Heart right ventricle (tissue), 16 donors: Measurements from ENCODE around the gene DHRS1. TPM values are rescaled to one million over a fixed set of nuclear protein-coding genes. Genes with fewer than 3 reads are reported as not detected.

ENCODE experiments used
- ATAC-seq, 8 donors: fragments of 200-7000 bp; cut with Tn5 transposase; one replicate each; pipeline ENCODE4 v1.9.1; 2020; ENCODE audit warnings: mild to moderate bottlenecking in 8 of 8, moderate library complexity in 8 of 8, moderate number of reproducible peaks in 1 of 8
- DNase-seq, 2 donors: peaks; one replicate each; pipeline ENCODE4 v3.0.0-alpha.2; 2020
- H3K27ac ChIP-seq, 10 donors: fragments of 200-600 bp; sonication (generic) in 2 of 10; one replicate each; pipeline versions ENCODE4 v1.5.0 to v1.8.0; 2020 to 2022; ENCODE audit warnings: mild to moderate bottlenecking in 3 of 10
- H3K27me3 ChIP-seq, 7 donors: fragments of 200-600 bp; one replicate each; pipeline ENCODE4 v1.8.0; 2021 to 2022; ENCODE audit warnings: mild to moderate bottlenecking in 2 of 7
- H3K36me3 ChIP-seq, 9 donors: fragments of 200-600 bp; sonication (generic) in 1 of 9; one replicate each; pipeline versions ENCODE4 v1.5.0 to v1.8.0; 2020 to 2022; ENCODE audit warnings: mild to moderate bottlenecking in 2 of 9
- H3K4me1 ChIP-seq, 9 donors: fragments of 200-600 bp; sonication (generic) in 1 of 9; one replicate each; pipeline versions ENCODE4 v1.5.0 to v1.8.0; 2020 to 2022; ENCODE audit warnings: mild to moderate bottlenecking in 4 of 9
- H3K4me3 ChIP-seq, 10 donors: fragments of 200-600 bp; sonication (generic) in 2 of 10; one replicate each; pipeline versions ENCODE4 v1.5.0 to v1.8.0; 2020 to 2022; ENCODE audit warnings: mild to moderate bottlenecking in 7 of 10, moderate library complexity in 2 of 10
- H3K9me3 ChIP-seq, 11 donors: fragments of 200-600 bp in 10 of 11; sonication (generic) in 2 of 11; one replicate each; pipeline versions ENCODE4 v1.5.0 to v1.8.0; 2013 to 2022; ENCODE audit warnings: mild to moderate bottlenecking in 2 of 11, control low read depth in 1 of 11, moderate library complexity in 1 of 11
- CTCF ChIP-seq, 9 donors: fragments of 200-600 bp; sonication (generic) in 2 of 9; IDR thresholded peaks; one replicate each; pipeline versions ENCODE4 v1.5.0 to v1.8.0; 2021 to 2022; ENCODE audit warnings: antibody characterized with exemption in 9 of 9, mild to moderate bottlenecking in 5 of 9, moderate library complexity in 1 of 9
- WGBS, 2 donors: extraction: QIAGEN DNeasy Blood & Tissue Kit; methylation state at CpG; one replicate each; pipeline ENCODE4 v1.1.7; 2013; ENCODE audit warnings: inconsistent platforms in 1 of 2; 5-methylcytosine and 5-hydroxymethylcytosine counted together
- intact Hi-C, 10 donors: fragments of 100-400 bp; cut with DNase I; formaldehyde crosslinking; loops; one replicate each; pipeline versions ENCODE4 v1.11.1 to v1.14.2; 2022
- polyA plus RNA-seq, 2 donors: library from polyadenylated mRNA; stranded (reverse); fragments of 200-250 nt; gene quantifications; one replicate each; pipeline ENCODE4 v1.2.3, GENCODE V29; 2013
- total RNA-seq, 10 donors: library from RNA; stranded (reverse); fragmentation: NEBNext Ultra II Directional in 3 of 10; extraction: Animal tissue kit (Norgen Biotek cat#: 25700) in 3 of 10; gene quantifications; one replicate each; pipeline versions ENCODE4 v1.2.1 to v1.2.4, GENCODE V29; 2021 to 2023
- donor health status: Arrhythmogenic right ventricular cardiomyopathy.
- donor health status: ischemic (EF 13 %, LVEDD 7.1; RV severe dilation, severe dysfunction).
- donor health status: healthy with polysubstance abuse.
- donor health status: DM: no; HTN: yes; CAD: no.
- donor health status: DM: no; HTN: no; CAD: no.
- donor health status: ischemic (EF 25% LVEDD 6.9; RV normal size, moderate dysfunction).
- donor health status: ischemic (EF 25% LVEDD 5.7; RV mildly dilated, moderate dysfunction).
- donor health status: healthy.
- donor health status: DM: yes; HTN: yes; CAD: no.
- donor health status: Ischemic cardiomyopathy.
- donor health status: ischemic (EF 35%, LVEDD 5.7; RV mildly dilated, moderate dysfunction).
- donor health status: nonischemic (EF 11% LVEDD 7.7; RV severe dilation, severe dysfunction).
- donor health status: DM: yes; HTN: yes; CAD: no.
- donor health status: PGD.
- donor health status: ischemic (EF 29% LVEDD 5.4; RV normal size, mild dysfunction).
- donor health status: nonischemic (EF 23%, LVEDD 6.1; RV moderate dilation, normal function).

DHRS1 gene
- total and polyA plus RNA-seq, 12 donors = 6.9 to 11.6 (median 9.0) TPM

- 92 to 93% methylated on average over 11 of the region's 11 CpGs for WGBS, 2 donors
- no peak for DNase-seq
- peaks cover 0 to 78% (median 25%) of the 10 kb centered on the region in 9 donors for H3K36me3 ChIP-seq
Observed at GRCh38 chr14:24292118-24292807, 7.3 kb downstream of the DHRS1 start.

GRCh38 chr14:24291446-24292117, 8.0 kb downstream of the DHRS1 start:
- no peak for TF ChIP-seq CTCF (IDR thresholded peaks at IDR 0.05)
- ATAC-seq = no peak
- Histone ChIP-seq H3K4me1 (peaks cover 0 to 2% (median under 1%) of the 10 kb centered on the region in 9 donors), H3K9me3 (no peaks in the 10 kb centered on the region), H3K27me3 (no peaks in the 10 kb centered on the region), H3K36me3 (peaks cover 0 to 75% (median 25%) of the 10 kb centered on the region in 9 donors), H3K27ac (no peak overlapping the region), H3K4me3 (no peak overlapping the region)
- 91% methylated on average over 3 of the region's 3 CpGs for WGBS, 2 donors
- intact Hi-C loops = no loop called here
- DNase-seq = no peak

More at GRCh38 chr14:24292118-24292807, 7.3 kb downstream of the DHRS1 start:
- no peak overlapping the region for H3K27ac ChIP-seq
- TF ChIP-seq CTCF (IDR thresholded peaks at IDR 0.05) = no peak
- ATAC-seq = no peak
- intact Hi-C loops = no loop called here
- no peaks in the 10 kb centered on the region for H3K27me3 ChIP-seq
- no peaks in the 10 kb centered on the region for H3K9me3 ChIP-seq
- peaks cover 0 to 9% (median 4%) of the 10 kb centered on the region in 9 donors for H3K4me1 ChIP-seq
- no peak overlapping the region for H3K4me3 ChIP-seq

- no peaks in the 10 kb centered on the region for H3K9me3 ChIP-seq
- DNase-seq (no peak), ATAC-seq (no peak)
- no peak overlapping the region for H3K4me3 ChIP-seq
- whole genome bisulfite sequencing, 2 donors = 91 to 92% methylated on average over 9 of the region's 9 CpGs
- H3K4me1 ChIP-seq = no peaks in the 10 kb centered on the region
- H3K27ac ChIP-seq = no peak overlapping the region
- TF ChIP-seq CTCF (IDR thresholded peaks at IDR 0.05) = no peak
- H3K36me3 ChIP-seq = peaks cover 0 to 66% (median 25%) of the 10 kb centered on the region in 9 donors
- H3K27me3 ChIP-seq = no peaks in the 10 kb centered on the region
- intact Hi-C loops = no loop called here
Observed at GRCh38 chr14:24290746-24291145, 8.8 kb downstream of the DHRS1 start.

GRCh38 chr14:24289649-24290280, 9.8 kb downstream of the DHRS1 start:
- Histone ChIP-seq H3K9me3 (no peaks in the 10 kb centered on the region), H3K27ac (no peak overlapping the region), H3K36me3 (peaks cover 0 to 57% (median 25%) of the 10 kb centered on the region in 9 donors), H3K4me1 (no peaks in the 10 kb centered on the region), H3K27me3 (no peaks in the 10 kb centered on the region), H3K4me3 (no peak overlapping the region)
- ATAC-seq (no peak), DNase-seq (no peak)
- intact Hi-C loops = no loop called here
- 76 to 85% methylated on average over 6 of the region's 6 CpGs for WGBS, 2 donors
- no peak for TF ChIP-seq CTCF (IDR thresholded peaks at IDR 0.05)
